ENCODE measurements around the gene R3HDM1. TPM values are rescaled to one million over a fixed set of nuclear protein-coding genes. Genes with fewer than 3 reads are reported as not detected.

The R3HDM1 gene
- total RNA-seq, 1 experiment from 2014 or later: 52.4 TPM

- CTCF ChIA-PET: no interaction called here
- Mint-ChIP-seq H3K9me3 (ENCODE audit: unreplicated experiment) (no peaks in the 10 kb centered on the region), H3K27ac (ENCODE audit: low read depth, unreplicated experiment) (no peak overlapping the region), H3K4me1 (ENCODE audit: insufficient read depth, unreplicated experiment) (no peaks in the 10 kb centered on the region), H3K27me3 (ENCODE audit: insufficient read depth, unreplicated experiment) (no peaks in the 10 kb centered on the region), H3K4me3 (ENCODE audit: unreplicated experiment) (no peak overlapping the region), H3K36me3 (ENCODE audit: insufficient read depth, unreplicated experiment) (peaks cover 98% of the 10 kb centered on the region)
- TF ChIP-seq CTCF (IDR thresholded peaks at IDR 0.05; ENCODE audit: unreplicated experiment): no peak
- no TSS peak for BruUV-seq (replicated peaks)
- intact Hi-C loops (cut with micrococcal nuclease): no loop called here
- POLR2A ChIA-PET: interaction anchor here (0.9 to 1.7 kb wide), 2 partner anchors 11 to 12 kb away, joined by 3 to 4 read pairs; no protein-coding TSS in a partner anchor
- DNase-seq (ENCODE audit: unreplicated experiment): no peak
Measured at GRCh38 chr2:135773917-135774316, 242.6 kb downstream of the R3HDM1 start.

Small RNA genes within 50 kb of the gene (microRNA-seq; reads per million reads assigned to microRNA genes)
- gene MIR128-1: 329 reads per million, percentile 80 among the genes with 10 or more reads in this experiment

Other genes with a start within 250 kb of the R3HDM1 start
- 16.3 and 17.3 TPM in 2 replicates for gene ZRANB3, start 266 bp upstream of the R3HDM1 start, total RNA-seq (2022)
- 79.0 and 101 TPM in 2 replicates for gene UBXN4, start 210.4 kb downstream of the R3HDM1 start, total RNA-seq (2022)

Measured in MCF 10A (cell line).